Measurements from ENCODE around the gene C17orf107. TPM values are rescaled to one million over a fixed set of nuclear protein-coding genes. Genes with fewer than 3 reads are reported as not detected.

Gene C17orf107
- total and polyA plus RNA-seq, 2 donors (not counting 1 experiment from before 2014, with no cell fraction given) = 3.9 to 4.6 TPM

GRCh38 chr17:4861052-4861451 is 38.3 kb upstream of the C17orf107 start:
- ChIA-PET POLR2A (no interaction called here), CTCF (interaction anchor here (1.0 kb wide), 1 partner anchor 10 kb away, joined by 4 read pairs; no protein-coding TSS in a partner anchor)
- Histone ChIP-seq H3K4me1 (ENCODE audit: control insufficient read depth in 2 of 2, insufficient read depth in 2 of 2, low read length in 2 of 2) (no peaks in the 10 kb centered on the region), H3K4me2 (replicated peaks; ENCODE audit: low read depth, low read length, poor library complexity, severe bottlenecking) (no peak overlapping the region), H3K79me2 (ENCODE audit: control insufficient read depth, insufficient read depth, low read length) (peaks cover 49% of the 10 kb centered on the region), H3K9ac (ENCODE audit: low read length) (no peak overlapping the region), H3K27ac (ENCODE audit: low read length in 2 of 2) (no peak overlapping the region), H4K20me1 (ENCODE audit: control insufficient read depth, insufficient read depth, low read length, poor library complexity, severe bottlenecking) (peaks cover 72% of the 10 kb centered on the region), H3K36me3 (replicated peaks in 1 of 2; ENCODE audit: control extremely low read depth in 1 of 2, control insufficient read depth in 1 of 2, extremely low read depth in 1 of 2, insufficient read depth in 2 of 2, low read length in 1 of 2) (peaks cover 2 to 28% of the 10 kb centered on the region in 2 experiments), H3K27me3 (replicated peaks in 1 of 4; ENCODE audit: control extremely low read depth in 1 of 4, control insufficient read depth in 3 of 4, insufficient read depth in 4 of 4, low read length in 3 of 4) (no peaks in the 10 kb centered on the region), H3K4me3 (ENCODE audit: control extremely low read depth in 1 of 5, extremely low read depth in 1 of 5, insufficient read depth in 1 of 5, low read depth in 2 of 5, low read length in 4 of 5) (no peak overlapping the region), H3K9me3 (ENCODE audit: control extremely low read depth in 1 of 3, control insufficient read depth in 2 of 3, insufficient read depth in 1 of 3, low read length in 2 of 3) (no peaks in the 10 kb centered on the region), H2AFZ (ENCODE audit: insufficient read depth, low read depth, low read length, poor library complexity, severe bottlenecking) (no peak overlapping the region)
- ATAC-seq (ENCODE audit: low read depth) (no peak), DNase-seq (no peak)
- H3K4me3 Mint-ChIP-seq = no peak overlapping the region
- intact Hi-C loops (cut with micrococcal nuclease) = no loop called here
- no peaks in the 10 kb centered on the region for H3K9me3 Mint-ChIP-seq (ENCODE audit: insufficient read depth)
- no peak overlapping the region for H3K27ac Mint-ChIP-seq
- no peaks in the 10 kb centered on the region for H3K27me3 Mint-ChIP-seq
- no peak for TF ChIP-seq EZH2 (IDR thresholded peaks at IDR 0.05; ENCODE audit: borderline replicate concordance, insufficient read depth, low read depth, low read length, poor library complexity, severe bottlenecking)
- TF ChIP-seq CTCF (IDR thresholded peaks at IDR 0.05) = no peak
- WGBS (ENCODE audit: insufficient coverage) = 99% methylated on average over 14 of the region's 16 CpGs
- peaks cover 5% of the 10 kb centered on the region for H3K4me1 Mint-ChIP-seq

- no peak for TF ChIP-seq CTCF (IDR thresholded peaks at IDR 0.05)
- TF ChIP-seq EZH2 (IDR thresholded peaks at IDR 0.05; ENCODE audit: borderline replicate concordance, insufficient read depth, low read depth, low read length, poor library complexity, severe bottlenecking) = no peak
- no peak for ATAC-seq (ENCODE audit: low read depth)
- no peak overlapping the region for H3K9ac ChIP-seq (ENCODE audit: low read length)
- Mint-ChIP-seq H3K4me3 (no peak overlapping the region), H3K27me3 (no peaks in the 10 kb centered on the region), H3K27ac (no peak overlapping the region), H3K4me1 (peaks cover 3% of the 10 kb centered on the region), H3K9me3 (ENCODE audit: insufficient read depth) (no peaks in the 10 kb centered on the region)
- no peak overlapping the region for H3K27ac ChIP-seq (ENCODE audit: low read length in 2 of 2)
- CTCF ChIA-PET = interaction anchor here (1.0 kb wide), 1 partner anchor 24 kb away, joined by 3 read pairs; no protein-coding TSS in a partner anchor
- H3K27me3 ChIP-seq (replicated peaks in 1 of 4; ENCODE audit: control extremely low read depth in 1 of 4, control insufficient read depth in 3 of 4, insufficient read depth in 4 of 4, low read length in 3 of 4) = no peaks in the 10 kb centered on the region
- H3K79me2 ChIP-seq (ENCODE audit: control insufficient read depth, insufficient read depth, low read length) = peaks cover 38% of the 10 kb centered on the region
- H3K4me1 ChIP-seq (ENCODE audit: control insufficient read depth in 2 of 2, insufficient read depth in 2 of 2, low read length in 2 of 2) = no peaks in the 10 kb centered on the region
- WGBS (ENCODE audit: insufficient coverage) = 100% methylated on average over 3 of the region's 4 CpGs
- peaks cover 2 to 20% of the 10 kb centered on the region in 2 experiments for H3K36me3 ChIP-seq (replicated peaks in 1 of 2; ENCODE audit: control extremely low read depth in 1 of 2, control insufficient read depth in 1 of 2, extremely low read depth in 1 of 2, insufficient read depth in 2 of 2, low read length in 1 of 2)
- H2AFZ ChIP-seq (ENCODE audit: insufficient read depth, low read depth, low read length, poor library complexity, severe bottlenecking) = no peak overlapping the region
- no peak overlapping the region for H3K4me2 ChIP-seq (replicated peaks; ENCODE audit: low read depth, low read length, poor library complexity, severe bottlenecking)
- peaks cover 55% of the 10 kb centered on the region for H4K20me1 ChIP-seq (ENCODE audit: control insufficient read depth, insufficient read depth, low read length, poor library complexity, severe bottlenecking)
- no peaks in the 10 kb centered on the region for H3K9me3 ChIP-seq (ENCODE audit: control extremely low read depth in 1 of 3, control insufficient read depth in 2 of 3, insufficient read depth in 1 of 3, low read length in 2 of 3)
- intact Hi-C loops (cut with micrococcal nuclease) = no loop called here
- POLR2A ChIA-PET = no interaction called here
- no peak overlapping the region for H3K4me3 ChIP-seq (ENCODE audit: control extremely low read depth in 1 of 5, extremely low read depth in 1 of 5, insufficient read depth in 1 of 5, low read depth in 2 of 5, low read length in 4 of 5)
- no peak for DNase-seq
Observed at GRCh38 chr17:4862720-4863119, 36.6 kb upstream of the C17orf107 start.
